Ishikawa (cell line): ENCODE results near the gene DKK3.

Experiments used
- CEBPB ChIP-seq: IDR thresholded peaks from 2 replicates; pipeline ENCODE4 v1.6.1; 2012
- CREB1 ChIP-seq: IDR thresholded peaks from 2 replicates; pipeline ENCODE4 v1.6.1; 2012; ENCODE audit warnings: low read depth
- EGR1 ChIP-seq: IDR thresholded peaks from 2 replicates; pipeline ENCODE4 v1.6.1; 2012
- EP300 ChIP-seq: IDR thresholded peaks from 2 replicates; pipeline ENCODE4 v1.6.1; 2012; ENCODE audit warnings: borderline replicate concordance
- FOXM1 ChIP-seq: IDR thresholded peaks from 2 replicates; pipeline ENCODE4 v1.6.1; 2012; ENCODE audit warnings: low read depth, borderline replicate concordance
- MAX ChIP-seq: IDR thresholded peaks from 2 replicates; pipeline ENCODE4 v1.6.1; 2012
- NFIC ChIP-seq: IDR thresholded peaks from 2 replicates; pipeline ENCODE4 v1.6.1; 2012
- RAD21 ChIP-seq: IDR thresholded peaks from 2 replicates; pipeline ENCODE4 v1.6.1; 2012; ENCODE audit warnings: low read depth
- REST ChIP-seq: IDR thresholded peaks from 2 replicates; pipeline ENCODE4 v1.6.1; 2012; ENCODE audit warnings: low read depth, mild to moderate bottlenecking
- TAF1 ChIP-seq: IDR thresholded peaks from 2 replicates; pipeline ENCODE4 v1.6.1; 2012; ENCODE audit warnings: low read depth, mild to moderate bottlenecking
- TCF12 ChIP-seq: IDR thresholded peaks from 2 replicates; pipeline ENCODE4 v1.6.1; 2012; ENCODE audit warnings: low read depth
- TEAD4 ChIP-seq: IDR thresholded peaks from 2 replicates; pipeline ENCODE4 v1.6.1; 2012
- USF1 ChIP-seq: IDR thresholded peaks from 2 replicates; pipeline ENCODE4 v1.6.1; 2012
- YY1 ChIP-seq: IDR thresholded peaks from 2 replicates; pipeline ENCODE4 v1.6.1; 2012; ENCODE audit warnings: low read depth
- ZBTB7A ChIP-seq: IDR thresholded peaks from 2 replicates; pipeline ENCODE4 v1.6.1; 2012; ENCODE audit warnings: low read depth

DKK3 gene

GRCh38 chr11:11961399-11962028 is 46.9 kb downstream of the DKK3 start:
- TF ChIP-seq EP300 (no peak), ZBTB7A (no peak), USF1 (no peak; the same call in 1 of the 2 replicates), TCF12 (no peak), REST (no peak), CREB1 (no peak), TEAD4 (no peak), RAD21 (no peak), YY1 (no peak), NFIC (no peak), EGR1 (no peak), CEBPB (no peak), MAX (no peak)

GRCh38 chr11:11960687-11961086 is 47.7 kb downstream of the DKK3 start:
- TF ChIP-seq EP300 (no peak), MAX (no peak), TEAD4 (no peak), NFIC (no peak), REST (no peak), CREB1 (no peak), ZBTB7A (no peak), TCF12 (no peak), EGR1 (no peak), TAF1 (no peak)

- TF ChIP-seq NFIC, result no peak
- no peak for TF ChIP-seq YY1
- no peak for TF ChIP-seq REST
- TF ChIP-seq MAX, result no peak
- TF ChIP-seq CREB1, result no peak
- no peak for TF ChIP-seq TEAD4
- no peak for TF ChIP-seq FOXM1
- no peak for TF ChIP-seq TAF1
- no peak for TF ChIP-seq USF1
- TF ChIP-seq EP300, result no peak
Observed at GRCh38 chr11:11959601-11960000, 48.8 kb downstream of the DKK3 start.

- TF ChIP-seq TAF1 (no peak), EGR1 (no peak), CEBPB (no peak), FOXM1 (no peak)
Observed at GRCh38 chr11:11958403-11959231, 49.8 kb downstream of the DKK3 start.
